HG03342 (cell line): ENCODE data around the gene E2F1.
"Not testable (repeated sequence)": the region's sequence is repeated elsewhere in the genome, so short reads cannot be mapped to it uniquely, and the experiment has no call there.

Source experiments
- ATAC-seq: cut with Tn5 transposase; IDR thresholded peaks from one replicate; pipeline ENCODE4 v1.9.1; 2021; ENCODE audit warnings: mild to moderate bottlenecking, moderate library complexity; ENCODE audit not compliant: unreplicated experiment

The E2F1 gene

GRCh38 chr20:33711446-33711738, 25.2 kb upstream of the E2F1 start:
- no peak for ATAC-seq

- ATAC-seq: no peak
These were observed 24.7 kb upstream of the E2F1 start for GRCh38 chr20:33710681-33711445.

GRCh38 chr20:33709905-33710541, 23.8 kb upstream of the E2F1 start:
- ATAC-seq: no peak

GRCh38 chr20:33709398-33709797, 23.2 kb upstream of the E2F1 start:
- ATAC-seq: no peak

- ATAC-seq: no peak
These were observed 21.5 kb upstream of the E2F1 start for GRCh38 chr20:33707668-33708067.

- ATAC-seq: no peak
These were observed 18.2 kb upstream of the E2F1 start for GRCh38 chr20:33704197-33704924.

- ATAC-seq: no peak
These were observed 17.4 kb upstream of the E2F1 start for GRCh38 chr20:33703498-33704137.

- no peak for ATAC-seq
These were observed 16.7 kb upstream of the E2F1 start for GRCh38 chr20:33702861-33703260.

- no peak for ATAC-seq
These were observed 15.7 kb upstream of the E2F1 start for GRCh38 chr20:33701629-33702450.

GRCh38 chr20:33700696-33701441, 14.7 kb upstream of the E2F1 start:
- ATAC-seq: not testable (repeated sequence)

- ATAC-seq: not testable (repeated sequence)
These were observed 12.8 kb upstream of the E2F1 start for GRCh38 chr20:33698966-33699365.

GRCh38 chr20:33697129-33697528, 10.9 kb upstream of the E2F1 start:
- no peak for ATAC-seq

- ATAC-seq: no peak
These were observed 10.3 kb upstream of the E2F1 start for GRCh38 chr20:33696448-33696847.

GRCh38 chr20:33694639-33695012, 8.4 kb upstream of the E2F1 start:
- ATAC-seq: no peak

GRCh38 chr20:33693741-33694638, 7.8 kb upstream of the E2F1 start:
- no peak for ATAC-seq

- ATAC-seq: no peak
These were observed 7.1 kb upstream of the E2F1 start for GRCh38 chr20:33693289-33693688.

- ATAC-seq: no peak
These were observed 3.8 kb upstream of the E2F1 start for GRCh38 chr20:33689973-33690372.

GRCh38 chr20:33689493-33689892, 3.3 kb upstream of the E2F1 start:
- no peak for ATAC-seq

GRCh38 chr20:33688938-33689424, 2.8 kb upstream of the E2F1 start:
- ATAC-seq: no peak
